ENCODE data around the gene ZNF778.
"Not testable (repeated sequence)": the region's sequence is repeated elsewhere in the genome, so short reads cannot be mapped to it uniquely, and the experiment has no call there.

The ZNF778 gene

DNA sequence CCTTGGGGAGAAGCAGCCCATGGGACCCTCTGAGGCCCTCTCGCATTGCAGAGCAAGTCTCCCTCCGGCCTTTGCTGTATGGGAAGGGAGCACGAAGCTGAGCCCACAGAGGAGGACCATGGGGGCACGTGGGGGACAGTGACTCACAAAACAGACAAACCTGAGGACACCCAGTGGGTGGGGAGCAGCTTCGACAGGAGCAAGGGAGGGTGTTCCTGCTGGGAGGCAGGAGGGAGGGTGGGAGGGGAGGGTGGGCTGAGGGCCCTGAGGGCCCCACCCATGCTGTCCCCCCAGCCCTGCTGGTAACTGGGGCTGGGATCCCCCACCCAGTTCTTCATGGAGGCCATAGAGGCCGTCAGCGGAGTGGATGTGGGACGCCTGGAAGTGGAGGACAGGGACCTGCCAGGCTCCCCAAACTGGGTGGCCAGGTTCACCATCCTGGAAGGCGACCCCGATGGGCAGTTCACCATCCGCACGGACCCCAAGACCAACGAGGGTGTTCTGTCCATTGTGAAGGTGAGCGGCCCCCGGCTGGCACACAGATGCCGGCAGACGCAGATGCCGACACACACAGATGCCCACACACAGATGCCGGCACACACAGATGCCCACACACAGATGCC is 29.6 kb upstream of the ZNF778 start:
- no peak overlapping the region for H3K4me3 ChIP-seq (replicated peaks; ENCODE audit: low read depth, low read length)
- TF ChIP-seq, protein P1, sequence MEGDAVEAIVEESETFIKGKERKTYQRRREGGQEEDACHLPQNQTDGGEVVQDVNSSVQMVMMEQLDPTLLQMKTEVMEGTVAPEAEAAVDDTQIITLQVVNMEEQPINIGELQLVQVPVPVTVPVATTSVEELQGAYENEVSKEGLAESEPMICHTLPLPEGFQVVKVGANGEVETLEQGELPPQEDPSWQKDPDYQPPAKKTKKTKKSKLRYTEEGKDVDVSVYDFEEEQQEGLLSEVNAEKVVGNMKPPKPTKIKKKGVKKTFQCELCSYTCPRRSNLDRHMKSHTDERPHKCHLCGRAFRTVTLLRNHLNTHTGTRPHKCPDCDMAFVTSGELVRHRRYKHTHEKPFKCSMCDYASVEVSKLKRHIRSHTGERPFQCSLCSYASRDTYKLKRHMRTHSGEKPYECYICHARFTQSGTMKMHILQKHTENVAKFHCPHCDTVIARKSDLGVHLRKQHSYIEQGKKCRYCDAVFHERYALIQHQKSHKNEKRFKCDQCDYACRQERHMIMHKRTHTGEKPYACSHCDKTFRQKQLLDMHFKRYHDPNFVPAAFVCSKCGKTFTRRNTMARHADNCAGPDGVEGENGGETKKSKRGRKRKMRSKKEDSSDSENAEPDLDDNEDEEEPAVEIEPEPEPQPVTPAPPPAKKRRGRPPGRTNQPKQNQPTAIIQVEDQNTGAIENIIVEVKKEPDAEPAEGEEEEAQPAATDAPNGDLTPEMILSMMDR (IDR thresholded peaks at IDR 0.05; ENCODE audit: low read depth, low read length, missing control alignments), result no peak
- DNase-seq (ENCODE audit: extremely low read depth, low read depth), result no peak

DNA sequence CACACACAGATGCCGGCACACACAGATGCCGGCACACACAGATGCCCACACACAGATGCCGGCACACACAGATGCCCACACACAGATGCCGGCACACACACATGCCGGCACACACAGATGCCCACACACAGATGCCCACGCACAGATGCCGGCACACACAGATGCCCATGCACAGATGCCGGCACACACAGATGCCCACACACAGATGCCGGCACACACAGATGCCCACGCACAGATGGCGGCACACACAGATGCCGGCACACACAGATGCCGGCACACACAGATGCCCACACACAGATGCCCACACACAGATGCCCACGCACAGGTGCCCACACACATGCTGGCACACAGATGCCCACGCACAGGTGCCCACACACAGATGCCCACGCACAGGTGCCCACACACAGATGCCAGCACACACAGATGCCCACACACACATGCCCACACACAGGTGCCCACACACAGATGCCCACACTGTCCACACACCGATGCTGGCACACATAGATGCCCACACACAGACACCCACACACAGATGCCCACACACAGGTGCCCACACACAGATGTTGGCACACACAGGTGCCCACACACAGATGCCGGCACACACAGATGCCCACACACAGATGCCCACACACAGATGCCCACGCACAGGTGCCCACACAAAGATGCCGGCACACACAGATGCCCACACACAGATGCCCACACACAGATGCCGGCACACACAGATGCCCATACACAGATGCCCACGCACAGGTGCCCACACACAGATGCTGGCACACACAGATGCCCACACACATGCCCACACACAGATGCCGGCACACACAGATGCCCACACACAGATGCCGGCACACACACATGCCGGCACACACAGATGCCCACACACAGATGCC is 28.8 kb upstream of the ZNF778 start:
- not testable (repeated sequence) for H3K4me3 ChIP-seq (replicated peaks; ENCODE audit: low read depth, low read length); DNase-seq (ENCODE audit: extremely low read depth, low read depth)

DNA sequence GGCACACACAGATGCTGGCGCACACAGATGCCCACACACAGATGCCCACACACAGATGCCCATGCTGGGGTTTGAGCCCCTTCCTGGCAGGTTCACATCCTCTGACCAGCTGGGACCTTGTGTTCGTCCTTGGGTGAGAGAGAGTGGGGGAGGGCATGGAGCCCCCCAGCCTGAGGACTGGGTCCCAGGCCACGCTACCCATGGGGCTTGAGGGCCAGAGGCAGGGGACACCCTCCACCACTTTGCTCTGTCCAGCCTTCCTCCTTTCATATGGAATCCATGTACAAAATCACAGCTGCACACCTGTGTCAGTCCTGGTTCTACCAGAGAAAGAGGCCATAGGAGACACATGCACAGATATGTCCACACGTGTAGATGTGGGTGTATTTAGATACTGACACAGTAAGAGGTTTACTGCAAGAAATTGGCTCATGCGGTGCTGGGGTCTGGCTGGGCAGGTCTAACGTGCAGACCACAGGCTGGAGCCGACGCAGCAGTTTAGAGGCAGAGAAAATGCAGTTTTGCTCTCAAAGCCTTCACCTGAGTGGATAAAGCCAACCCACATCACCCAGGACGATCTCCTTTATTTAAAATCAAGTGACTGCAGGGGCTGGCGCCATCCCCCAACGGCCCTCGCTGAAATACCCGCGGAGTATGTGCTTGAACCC is 28.0 kb upstream of the ZNF778 start:
- TF ChIP-seq, protein P1 (IDR thresholded peaks at IDR 0.05; ENCODE audit: low read depth, low read length, missing control alignments), result no peak
- no peak for DNase-seq (ENCODE audit: extremely low read depth, low read depth)
- no peak overlapping the region for H3K4me3 ChIP-seq (replicated peaks; ENCODE audit: low read depth, low read length)

DNA sequence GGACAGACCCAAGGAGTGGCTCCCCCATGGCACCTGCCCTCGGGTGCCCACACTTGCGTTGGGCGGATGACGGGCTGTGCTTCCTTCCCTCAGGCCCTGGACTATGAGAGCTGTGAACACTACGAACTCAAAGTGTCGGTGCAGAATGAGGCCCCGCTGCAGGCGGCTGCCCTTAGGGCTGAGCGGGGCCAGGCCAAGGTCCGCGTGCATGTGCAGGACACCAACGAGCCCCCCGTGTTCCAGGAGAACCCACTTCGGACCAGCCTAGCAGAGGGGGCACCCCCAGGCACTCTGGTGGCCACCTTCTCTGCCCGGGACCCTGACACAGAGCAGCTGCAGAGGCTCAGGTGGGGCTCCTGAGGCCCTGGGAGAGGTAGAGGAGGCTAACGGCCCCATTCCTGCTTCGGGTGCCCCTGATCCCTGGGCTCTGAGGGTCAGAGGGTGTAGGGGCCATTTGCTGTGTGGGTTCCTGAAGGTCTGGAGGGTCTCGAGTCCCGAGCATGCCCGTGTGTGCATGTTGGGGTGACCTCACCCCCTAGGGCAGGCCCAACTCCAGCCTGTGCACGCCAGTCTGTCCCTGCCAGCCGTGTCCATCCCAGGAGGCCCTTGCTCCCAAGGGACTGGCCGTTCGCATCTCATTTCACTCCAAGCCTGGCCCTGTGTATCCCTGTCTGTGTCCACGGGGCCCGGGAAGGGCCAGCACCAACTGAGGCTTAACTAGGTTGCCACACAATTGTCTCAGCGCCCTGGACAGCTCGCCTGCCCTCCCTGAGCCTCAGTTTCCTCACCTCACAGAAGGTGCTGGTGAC is 27.1 kb upstream of the ZNF778 start:
- no peak for DNase-seq (ENCODE audit: extremely low read depth, low read depth)
- H3K4me3 ChIP-seq (replicated peaks; ENCODE audit: low read depth, low read length), result no peak overlapping the region
- TF ChIP-seq, protein P1 (IDR thresholded peaks at IDR 0.05; ENCODE audit: low read depth, low read length, missing control alignments), result no peak

DNA sequence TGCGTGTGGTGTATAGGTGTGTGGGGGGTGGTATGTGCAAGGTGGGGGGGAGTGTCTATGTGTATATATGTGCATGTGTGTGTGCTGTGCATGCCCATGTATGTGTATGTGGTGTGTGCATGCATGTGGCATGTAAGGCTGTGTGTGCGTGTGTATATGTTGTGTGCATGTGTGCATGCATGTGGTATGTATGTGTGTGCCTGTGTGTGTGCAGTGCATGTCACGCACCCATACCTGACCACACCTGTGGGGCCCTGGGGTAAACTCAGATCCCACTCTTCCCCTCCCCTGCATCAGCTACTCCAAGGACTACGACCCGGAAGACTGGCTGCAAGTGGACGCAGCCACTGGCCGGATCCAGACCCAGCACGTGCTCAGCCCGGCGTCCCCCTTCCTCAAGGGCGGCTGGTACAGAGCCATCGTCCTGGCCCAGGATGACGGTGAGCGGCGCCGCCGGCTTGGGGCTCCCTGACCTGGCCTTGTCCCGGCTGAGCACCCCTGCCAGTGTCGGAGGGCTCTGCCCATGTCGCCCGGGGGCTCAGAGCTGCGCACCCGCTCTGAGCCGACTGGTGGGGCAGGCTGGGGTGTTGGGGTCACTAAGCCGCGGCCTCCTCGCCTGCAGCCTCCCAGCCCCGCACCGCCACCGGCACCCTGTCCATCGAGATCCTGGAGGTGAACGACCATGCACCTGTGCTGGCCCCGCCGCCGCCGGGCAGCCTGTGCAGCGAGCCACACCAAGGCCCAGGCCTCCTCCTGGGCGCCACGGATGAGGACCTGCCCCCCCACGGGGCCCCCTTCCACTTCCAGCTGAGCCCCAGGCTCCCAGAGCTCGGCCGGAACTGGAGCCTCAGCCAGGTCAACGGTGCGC is 26.2 kb upstream of the ZNF778 start:
- TF ChIP-seq, protein P1 (IDR thresholded peaks at IDR 0.05; ENCODE audit: low read depth, low read length, missing control alignments), result no peak
- no peak for DNase-seq (ENCODE audit: extremely low read depth, low read depth)
- no peak overlapping the region for H3K4me3 ChIP-seq (replicated peaks; ENCODE audit: low read depth, low read length)

DNA sequence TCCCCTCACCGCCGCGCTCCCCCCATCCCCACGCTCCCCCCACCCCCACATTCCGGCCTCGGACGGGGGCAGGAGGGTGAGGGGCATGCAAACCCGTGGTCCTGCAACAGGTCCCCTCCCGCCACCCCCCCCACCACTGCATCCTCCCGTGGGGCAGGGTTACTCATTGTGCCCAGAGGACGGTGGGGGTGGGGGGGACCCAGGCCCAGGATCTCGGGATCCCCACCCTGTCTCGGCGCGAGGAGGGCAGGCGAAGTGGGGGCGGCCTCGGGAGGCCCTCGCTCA is 25.7 kb upstream of the ZNF778 start:
- DNase-seq (ENCODE audit: extremely low read depth, low read depth), result no peak
- H3K4me3 ChIP-seq (replicated peaks; ENCODE audit: low read depth, low read length), result peak overlapping the region; percentile 39
- TF ChIP-seq, protein P1 (IDR thresholded peaks at IDR 0.05; ENCODE audit: low read depth, low read length, missing control alignments), result no peak

DNA sequence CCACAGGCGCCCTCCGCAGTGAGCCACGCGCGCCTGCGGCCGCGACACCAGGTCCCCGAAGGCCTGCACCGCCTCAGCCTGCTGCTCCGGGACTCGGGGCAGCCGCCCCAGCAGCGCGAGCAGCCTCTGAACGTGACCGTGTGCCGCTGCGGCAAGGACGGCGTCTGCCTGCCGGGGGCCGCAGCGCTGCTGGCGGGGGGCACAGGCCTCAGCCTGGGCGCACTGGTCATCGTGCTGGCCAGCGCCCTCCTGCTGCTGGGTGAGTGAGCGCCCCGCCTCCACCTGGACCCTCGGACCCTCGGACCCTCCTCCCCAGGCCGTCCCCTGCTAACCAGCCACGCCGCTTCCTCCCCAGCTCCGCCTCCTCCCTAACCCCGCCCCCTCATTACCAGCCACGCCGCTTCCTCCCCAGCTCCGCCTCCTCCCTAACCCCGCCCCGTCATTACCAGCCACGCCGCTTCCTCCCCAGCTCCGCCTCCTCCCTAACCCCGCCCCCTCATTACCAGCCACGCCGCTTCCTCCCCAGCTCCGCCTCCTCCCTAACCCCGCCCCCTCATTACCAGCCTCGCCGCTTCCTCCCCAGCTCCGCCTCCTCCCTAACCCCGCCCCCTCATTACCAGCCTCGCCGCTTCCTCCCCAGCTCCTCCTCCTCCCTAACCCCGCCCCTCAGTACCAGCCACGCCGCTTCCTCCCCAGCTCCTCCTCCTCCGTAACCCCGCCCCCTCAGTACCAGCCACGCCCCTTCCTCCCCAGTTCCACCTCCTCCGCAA is 25.1 kb upstream of the ZNF778 start:
- peak; percentile 36 for DNase-seq (ENCODE audit: extremely low read depth, low read depth)
- H3K4me3 ChIP-seq (replicated peaks; ENCODE audit: low read depth, low read length), result peak overlapping the region; percentile 39
